ENCODE data around the gene CYTIP. TPM values are rescaled to one million over a fixed set of nuclear protein-coding genes. Genes with fewer than 3 reads are reported as not detected.

Gene CYTIP
- polyA plus RNA-seq, 1 of the 3 experiments (the other 2 are of a cell fraction): not detected

DNA sequence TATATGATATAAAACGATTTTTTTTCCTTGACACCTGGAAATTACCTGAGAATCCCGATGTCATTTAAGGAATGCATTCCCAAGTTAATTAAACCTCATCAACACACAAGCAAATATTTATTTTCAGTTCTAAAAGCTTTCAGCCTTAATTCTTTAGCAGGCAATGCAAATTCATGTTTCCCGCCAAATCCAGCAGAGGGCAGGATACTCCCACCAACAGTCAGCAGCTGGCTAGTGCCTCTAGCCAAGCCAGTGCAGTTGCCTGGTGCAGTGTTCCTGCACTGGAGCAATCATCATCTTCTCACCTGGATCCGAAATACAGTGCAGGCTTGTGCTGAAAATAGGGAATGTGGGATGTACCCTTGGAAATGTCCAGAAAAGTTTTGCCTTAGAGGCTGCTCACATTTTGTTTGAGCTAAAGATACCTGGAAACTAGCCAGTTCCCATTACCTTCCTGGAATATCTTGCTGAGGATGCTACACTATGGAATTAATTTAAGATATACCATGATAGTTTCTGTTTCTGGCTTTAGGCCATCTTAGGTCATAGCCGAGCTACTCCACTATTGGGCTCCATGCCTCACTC is 48.4 kb upstream of the CYTIP start:
- Histone ChIP-seq H3K36me3 (replicated peaks in 1 of 2; ENCODE audit: control insufficient read depth in 1 of 2, insufficient read depth in 2 of 2, low read length in 1 of 2) (no peaks in the 10 kb centered on the region), H3K9me2 (no peaks in the 10 kb centered on the region), H3K27me3 (ENCODE audit: insufficient read depth) (peaks cover 23% of the 10 kb centered on the region), H3K4me3 (ENCODE audit: low read depth in 2 of 2, low read length in 1 of 2) (peak overlapping the region in 1 of 2 experiments; percentile 41; a peak in 1 of 4 replicates), H3K27ac (ENCODE audit: low read depth in 2 of 2, low read length in 1 of 2) (no peak overlapping the region), H3K79me2 (ENCODE audit: insufficient read depth) (no peaks in the 10 kb centered on the region), H3F3A (replicated peaks; ENCODE audit: insufficient read depth) (no peaks in the 10 kb centered on the region), H3K9ac (no peak overlapping the region), H2AFZ (ENCODE audit: low read depth) (no peak overlapping the region), H3K9me3 (no peaks in the 10 kb centered on the region), H4K20me1 (ENCODE audit: insufficient read depth) (no peaks in the 10 kb centered on the region), H3K4me1 (ENCODE audit: control insufficient read depth in 1 of 2, insufficient read depth in 2 of 2, low read depth in 1 of 2, low read length in 1 of 2) (no peaks in the 10 kb centered on the region), H3K4me2 (no peak overlapping the region)
- 2% methylated on average over 5 of the region's 5 CpGs for WGBS (ENCODE audit: low lambda C conversion rate)
- peak; percentile 54 for DNase-seq
- ChIA-PET CTCF (interaction anchor here (0.6 to 2.5 kb wide), 38 partner anchors 9 to 1275 kb away, joined by 3 to 15 read pairs (median 4); partner anchors contain the start of gene ERMN), POLR2A (no interaction called here)
- TF ChIP-seq, protein P1, sequence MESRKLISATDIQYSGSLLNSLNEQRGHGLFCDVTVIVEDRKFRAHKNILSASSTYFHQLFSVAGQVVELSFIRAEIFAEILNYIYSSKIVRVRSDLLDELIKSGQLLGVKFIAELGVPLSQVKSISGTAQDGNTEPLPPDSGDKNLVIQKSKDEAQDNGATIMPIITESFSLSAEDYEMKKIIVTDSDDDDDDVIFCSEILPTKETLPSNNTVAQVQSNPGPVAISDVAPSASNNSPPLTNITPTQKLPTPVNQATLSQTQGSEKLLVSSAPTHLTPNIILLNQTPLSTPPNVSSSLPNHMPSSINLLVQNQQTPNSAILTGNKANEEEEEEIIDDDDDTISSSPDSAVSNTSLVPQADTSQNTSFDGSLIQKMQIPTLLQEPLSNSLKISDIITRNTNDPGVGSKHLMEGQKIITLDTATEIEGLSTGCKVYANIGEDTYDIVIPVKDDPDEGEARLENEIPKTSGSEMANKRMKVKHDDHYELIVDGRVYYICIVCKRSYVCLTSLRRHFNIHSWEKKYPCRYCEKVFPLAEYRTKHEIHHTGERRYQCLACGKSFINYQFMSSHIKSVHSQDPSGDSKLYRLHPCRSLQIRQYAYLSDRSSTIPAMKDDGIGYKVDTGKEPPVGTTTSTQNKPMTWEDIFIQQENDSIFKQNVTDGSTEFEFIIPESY (IDR thresholded peaks at IDR 0.05; ENCODE audit: borderline replicate concordance, low read depth): no peak
- TF ChIP-seq NFIC (IDR thresholded peaks at IDR 0.05; ENCODE audit: borderline replicate concordance) (no peak), SMC3 (IDR thresholded peaks at IDR 0.05; ENCODE audit: low read depth, low read length) (peak; percentile 67), ELF1 (IDR thresholded peaks at IDR 0.05) (no peak), RFX5 (IDR thresholded peaks at IDR 0.05; ENCODE audit: low read length) (no peak), NRF1 (IDR thresholded peaks at IDR 0.05; ENCODE audit: low read depth, low read length) (no peak), RAD21 (IDR thresholded peaks at IDR 0.05; ENCODE audit: low read length) (peak; percentile 83), SIN3A (IDR thresholded peaks at IDR 0.05; ENCODE audit: borderline replicate concordance, low read depth, low read length) (no peak), EZH2phosphoT487 (IDR thresholded peaks at IDR 0.05; ENCODE audit: borderline replicate concordance, low read depth) (no peak), MEF2A (IDR thresholded peaks at IDR 0.05; ENCODE audit: borderline replicate concordance, low read depth) (no peak)
- TF ChIP-seq, protein P2, sequence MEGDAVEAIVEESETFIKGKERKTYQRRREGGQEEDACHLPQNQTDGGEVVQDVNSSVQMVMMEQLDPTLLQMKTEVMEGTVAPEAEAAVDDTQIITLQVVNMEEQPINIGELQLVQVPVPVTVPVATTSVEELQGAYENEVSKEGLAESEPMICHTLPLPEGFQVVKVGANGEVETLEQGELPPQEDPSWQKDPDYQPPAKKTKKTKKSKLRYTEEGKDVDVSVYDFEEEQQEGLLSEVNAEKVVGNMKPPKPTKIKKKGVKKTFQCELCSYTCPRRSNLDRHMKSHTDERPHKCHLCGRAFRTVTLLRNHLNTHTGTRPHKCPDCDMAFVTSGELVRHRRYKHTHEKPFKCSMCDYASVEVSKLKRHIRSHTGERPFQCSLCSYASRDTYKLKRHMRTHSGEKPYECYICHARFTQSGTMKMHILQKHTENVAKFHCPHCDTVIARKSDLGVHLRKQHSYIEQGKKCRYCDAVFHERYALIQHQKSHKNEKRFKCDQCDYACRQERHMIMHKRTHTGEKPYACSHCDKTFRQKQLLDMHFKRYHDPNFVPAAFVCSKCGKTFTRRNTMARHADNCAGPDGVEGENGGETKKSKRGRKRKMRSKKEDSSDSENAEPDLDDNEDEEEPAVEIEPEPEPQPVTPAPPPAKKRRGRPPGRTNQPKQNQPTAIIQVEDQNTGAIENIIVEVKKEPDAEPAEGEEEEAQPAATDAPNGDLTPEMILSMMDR (IDR thresholded peaks at IDR 0.05): peak; percentile 71
- TF ChIP-seq, protein P3, sequence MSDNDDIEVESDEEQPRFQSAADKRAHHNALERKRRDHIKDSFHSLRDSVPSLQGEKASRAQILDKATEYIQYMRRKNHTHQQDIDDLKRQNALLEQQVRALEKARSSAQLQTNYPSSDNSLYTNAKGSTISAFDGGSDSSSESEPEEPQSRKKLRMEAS (IDR thresholded peaks at IDR 0.05; ENCODE audit: low read depth): no peak

DNA sequence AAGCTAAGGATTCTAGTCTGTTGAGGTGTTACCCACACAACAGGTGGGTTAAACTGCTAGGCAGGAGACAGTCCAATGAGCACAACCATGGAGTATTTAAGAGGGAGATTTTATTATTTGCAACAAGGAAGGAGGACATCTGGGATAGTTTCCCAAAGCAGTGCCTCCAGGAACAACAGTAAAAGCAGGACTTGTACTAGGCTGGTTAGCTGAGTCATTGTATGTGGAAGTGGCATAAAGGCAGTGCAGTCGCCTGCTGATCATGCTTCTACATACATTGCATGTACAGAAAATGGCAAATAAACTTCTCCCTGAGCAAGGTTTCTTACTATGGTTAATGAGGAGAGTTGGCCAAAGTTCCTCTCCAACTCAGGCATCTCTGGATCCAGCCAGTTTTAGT is 46.1 kb upstream of the CYTIP start:
- POLR2A ChIA-PET: no interaction called here
- CTCF ChIA-PET: interaction anchor here (1.0 to 1.3 kb wide), 3 partner anchors 1228 to 1264 kb away, joined by 3 to 4 read pairs (median 3); no protein-coding TSS in a partner anchor
- DNase-seq: no peak
- TF ChIP-seq, protein P4, sequence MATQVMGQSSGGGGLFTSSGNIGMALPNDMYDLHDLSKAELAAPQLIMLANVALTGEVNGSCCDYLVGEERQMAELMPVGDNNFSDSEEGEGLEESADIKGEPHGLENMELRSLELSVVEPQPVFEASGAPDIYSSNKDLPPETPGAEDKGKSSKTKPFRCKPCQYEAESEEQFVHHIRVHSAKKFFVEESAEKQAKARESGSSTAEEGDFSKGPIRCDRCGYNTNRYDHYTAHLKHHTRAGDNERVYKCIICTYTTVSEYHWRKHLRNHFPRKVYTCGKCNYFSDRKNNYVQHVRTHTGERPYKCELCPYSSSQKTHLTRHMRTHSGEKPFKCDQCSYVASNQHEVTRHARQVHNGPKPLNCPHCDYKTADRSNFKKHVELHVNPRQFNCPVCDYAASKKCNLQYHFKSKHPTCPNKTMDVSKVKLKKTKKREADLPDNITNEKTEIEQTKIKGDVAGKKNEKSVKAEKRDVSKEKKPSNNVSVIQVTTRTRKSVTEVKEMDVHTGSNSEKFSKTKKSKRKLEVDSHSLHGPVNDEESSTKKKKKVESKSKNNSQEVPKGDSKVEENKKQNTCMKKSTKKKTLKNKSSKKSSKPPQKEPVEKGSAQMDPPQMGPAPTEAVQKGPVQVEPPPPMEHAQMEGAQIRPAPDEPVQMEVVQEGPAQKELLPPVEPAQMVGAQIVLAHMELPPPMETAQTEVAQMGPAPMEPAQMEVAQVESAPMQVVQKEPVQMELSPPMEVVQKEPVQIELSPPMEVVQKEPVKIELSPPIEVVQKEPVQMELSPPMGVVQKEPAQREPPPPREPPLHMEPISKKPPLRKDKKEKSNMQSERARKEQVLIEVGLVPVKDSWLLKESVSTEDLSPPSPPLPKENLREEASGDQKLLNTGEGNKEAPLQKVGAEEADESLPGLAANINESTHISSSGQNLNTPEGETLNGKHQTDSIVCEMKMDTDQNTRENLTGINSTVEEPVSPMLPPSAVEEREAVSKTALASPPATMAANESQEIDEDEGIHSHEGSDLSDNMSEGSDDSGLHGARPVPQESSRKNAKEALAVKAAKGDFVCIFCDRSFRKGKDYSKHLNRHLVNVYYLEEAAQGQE (IDR thresholded peaks at IDR 0.05; ENCODE audit: low read depth, low read length): no peak
- TF ChIP-seq CHD2 (IDR thresholded peaks at IDR 0.05; ENCODE audit: low read length, partially characterized antibody) (no peak), RFX5 (IDR thresholded peaks at IDR 0.05; ENCODE audit: low read length) (no peak), TAF1 (IDR thresholded peaks at IDR 0.05; ENCODE audit: borderline replicate concordance, low read depth, low read length) (no peak), RXRA (IDR thresholded peaks at IDR 0.05; ENCODE audit: borderline replicate concordance, low read depth) (no peak), YY1 (IDR thresholded peaks at IDR 0.05; ENCODE audit: low read depth) (no peak)
- TF ChIP-seq, protein P2 (IDR thresholded peaks at IDR 0.05): no peak

More for the DNA sequence above, 46.1 kb upstream of the CYTIP start:
- Histone ChIP-seq H4K20me1 (ENCODE audit: insufficient read depth) (no peaks in the 10 kb centered on the region), H3K27ac (ENCODE audit: low read depth in 2 of 2, low read length in 1 of 2) (no peak overlapping the region), H3K79me2 (ENCODE audit: insufficient read depth) (no peaks in the 10 kb centered on the region), H3F3A (replicated peaks; ENCODE audit: insufficient read depth) (no peaks in the 10 kb centered on the region), H3K9me3 (no peaks in the 10 kb centered on the region), H3K4me3 (ENCODE audit: low read depth in 2 of 2, low read length in 1 of 2) (no peak overlapping the region), H3K9me2 (no peaks in the 10 kb centered on the region), H3K27me3 (ENCODE audit: insufficient read depth) (peaks cover 31% of the 10 kb centered on the region), H3K9ac (no peak overlapping the region), H3K4me2 (no peak overlapping the region), H3K4me1 (ENCODE audit: control insufficient read depth in 1 of 2, insufficient read depth in 2 of 2, low read depth in 1 of 2, low read length in 1 of 2) (no peaks in the 10 kb centered on the region), H2AFZ (ENCODE audit: low read depth) (no peak overlapping the region), H3K36me3 (replicated peaks in 1 of 2; ENCODE audit: control insufficient read depth in 1 of 2, insufficient read depth in 2 of 2, low read length in 1 of 2) (no peaks in the 10 kb centered on the region)
- WGBS (ENCODE audit: low lambda C conversion rate): 0% methylated on average over 1 of the region's 1 CpG

Data from SK-N-SH (cell line).